ENCODE data around the gene MRE11.

- TF ChIP-seq CTCF (IDR thresholded peaks at IDR 0.05) (no peak), POLR2A (IDR thresholded peaks at IDR 0.05) (no peak)
These were observed 24.7 kb upstream of the MRE11 start for GRCh38 chr11:94518300-94518699.

All from right lobe of liver (tissue), 4 donors.